Chondrocyte (in vitro differentiated cells): ENCODE results near the gene GNAQ. TPM values are rescaled to one million over a fixed set of nuclear protein-coding genes. Genes with fewer than 3 reads are reported as not detected.

Experiments used
- DNase-seq: peaks from one replicate; pipeline ENCODE4 v3.0.0; 2021; ENCODE audit warnings: mixed read lengths, low spot score
- H3K27ac Mint-ChIP-seq: one replicate; pipeline ENCODE4 v1.8.0; 2021; ENCODE audit warnings: mild to moderate bottlenecking, moderate library complexity, mixed read lengths; ENCODE audit not compliant: unreplicated experiment
- H3K27me3 Mint-ChIP-seq: 2 replicates; pipeline ENCODE4 v1.8.0; 2021; ENCODE audit warnings: low read depth, mixed read lengths
- H3K36me3 Mint-ChIP-seq: 2 replicates; pipeline ENCODE4 v1.8.0; 2021; ENCODE audit warnings: low read depth, mixed read lengths
- H3K4me1 Mint-ChIP-seq: 2 replicates; pipeline ENCODE4 v1.8.0; 2021; ENCODE audit warnings: low read depth, mild to moderate bottlenecking, mixed read lengths
- H3K4me3 Mint-ChIP-seq: one replicate; pipeline ENCODE4 v1.8.0; 2021; ENCODE audit warnings: mild to moderate bottlenecking, moderate library complexity, mixed read lengths; ENCODE audit not compliant: unreplicated experiment
- H3K9me3 Mint-ChIP-seq: 2 replicates; pipeline ENCODE4 v1.8.0; 2021; ENCODE audit warnings: low read depth, mixed read lengths
- total RNA-seq: library from RNA; stranded (reverse); gene quantifications from 3 replicates; pipeline ENCODE4 v1.2.1, GENCODE V29; 2021
- TF ChIP-seq, protein P1 (sequence below): fragments of 200-600 bp; sonication (generic); IDR thresholded peaks from 2 replicates; pipeline ENCODE4 v1.5.0; 2021; ENCODE audit warnings: antibody characterized with exemption, mild to moderate bottlenecking, moderate library complexity

Gene GNAQ
- total RNA-seq, 1 donor from 2014 or later = 87.0 TPM

GRCh38 chr9:77901018-77901417, 130.6 kb downstream of the GNAQ start:
- no peak for DNase-seq
- TF ChIP-seq, protein P1, sequence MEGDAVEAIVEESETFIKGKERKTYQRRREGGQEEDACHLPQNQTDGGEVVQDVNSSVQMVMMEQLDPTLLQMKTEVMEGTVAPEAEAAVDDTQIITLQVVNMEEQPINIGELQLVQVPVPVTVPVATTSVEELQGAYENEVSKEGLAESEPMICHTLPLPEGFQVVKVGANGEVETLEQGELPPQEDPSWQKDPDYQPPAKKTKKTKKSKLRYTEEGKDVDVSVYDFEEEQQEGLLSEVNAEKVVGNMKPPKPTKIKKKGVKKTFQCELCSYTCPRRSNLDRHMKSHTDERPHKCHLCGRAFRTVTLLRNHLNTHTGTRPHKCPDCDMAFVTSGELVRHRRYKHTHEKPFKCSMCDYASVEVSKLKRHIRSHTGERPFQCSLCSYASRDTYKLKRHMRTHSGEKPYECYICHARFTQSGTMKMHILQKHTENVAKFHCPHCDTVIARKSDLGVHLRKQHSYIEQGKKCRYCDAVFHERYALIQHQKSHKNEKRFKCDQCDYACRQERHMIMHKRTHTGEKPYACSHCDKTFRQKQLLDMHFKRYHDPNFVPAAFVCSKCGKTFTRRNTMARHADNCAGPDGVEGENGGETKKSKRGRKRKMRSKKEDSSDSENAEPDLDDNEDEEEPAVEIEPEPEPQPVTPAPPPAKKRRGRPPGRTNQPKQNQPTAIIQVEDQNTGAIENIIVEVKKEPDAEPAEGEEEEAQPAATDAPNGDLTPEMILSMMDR = no peak
- no peaks in the 10 kb centered on the region for H3K27me3 Mint-ChIP-seq
- no peak overlapping the region for H3K27ac Mint-ChIP-seq
- H3K9me3 Mint-ChIP-seq = no peaks in the 10 kb centered on the region
- peaks cover 51% of the 10 kb centered on the region for H3K4me1 Mint-ChIP-seq
- H3K36me3 Mint-ChIP-seq = no peaks in the 10 kb centered on the region
- no peak overlapping the region for H3K4me3 Mint-ChIP-seq

GRCh38 chr9:77899679-77900354, 131.8 kb downstream of the GNAQ start:
- Mint-ChIP-seq H3K4me3 (no peak overlapping the region), H3K27ac (peak overlapping the region; percentile 53), H3K27me3 (no peaks in the 10 kb centered on the region), H3K9me3 (no peaks in the 10 kb centered on the region), H3K4me1 (peaks cover 51% of the 10 kb centered on the region), H3K36me3 (peaks cover 2% of the 10 kb centered on the region)
- TF ChIP-seq, protein P1 = no peak
- no peak for DNase-seq

DNA sequence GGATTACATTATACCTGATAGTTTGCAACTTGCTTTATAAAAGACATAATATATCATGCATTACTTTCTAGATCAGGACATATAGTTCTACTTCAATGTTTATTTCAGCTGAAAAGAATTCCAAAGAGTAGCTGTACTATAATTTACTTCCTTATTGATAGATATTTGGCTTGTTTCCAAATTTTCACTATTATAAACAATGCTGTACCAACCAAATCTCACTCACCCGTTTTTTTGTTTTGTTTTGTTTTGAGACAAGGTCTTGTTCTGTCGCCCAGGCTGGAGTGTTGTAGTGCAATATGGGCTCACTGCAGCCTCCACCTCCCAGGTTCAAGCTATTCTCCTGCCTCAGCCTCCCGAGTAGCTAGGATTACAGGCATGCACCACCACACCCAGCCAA, 132.7 kb downstream of the GNAQ start:
- H3K27ac Mint-ChIP-seq = no peak overlapping the region
- H3K4me3 Mint-ChIP-seq = no peak overlapping the region

DNA sequence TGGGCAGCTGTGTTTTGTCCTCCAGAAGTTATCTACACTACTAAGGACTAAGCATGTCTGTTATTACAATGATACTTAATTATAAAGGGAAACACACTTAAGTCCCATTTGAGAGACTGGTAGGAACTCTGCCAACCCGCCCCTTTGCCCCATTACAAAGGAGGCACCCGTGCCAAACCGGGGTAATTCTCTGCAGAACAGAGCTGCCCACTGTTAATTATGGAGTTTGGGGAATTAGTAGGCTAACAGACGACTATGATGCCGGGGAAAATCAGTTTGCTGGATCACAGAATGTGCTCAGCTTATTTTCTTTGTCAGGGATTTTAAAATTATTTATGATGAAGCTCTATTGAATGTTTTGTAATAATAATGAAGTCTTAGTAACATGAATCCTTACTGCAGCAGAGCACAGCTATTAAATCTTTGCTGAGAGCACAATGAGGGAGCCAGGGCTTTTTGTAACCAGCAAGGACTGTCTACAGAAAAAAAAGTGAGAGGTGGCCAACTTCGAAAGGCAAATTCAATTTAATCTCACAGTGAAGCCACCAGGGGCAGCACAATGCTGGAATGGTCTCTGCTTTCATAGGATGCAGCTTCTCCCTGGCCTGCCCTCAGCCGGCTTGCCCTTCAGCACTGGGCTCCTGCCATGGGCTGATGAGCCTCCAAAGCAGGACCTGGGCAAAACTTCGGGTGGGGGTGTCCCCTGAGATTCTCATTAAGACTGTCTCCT, 134.5 kb downstream of the GNAQ start:
- H3K27ac Mint-ChIP-seq = no peak overlapping the region
- no peaks in the 10 kb centered on the region for H3K9me3 Mint-ChIP-seq
- no peak overlapping the region for H3K4me3 Mint-ChIP-seq
- H3K36me3 Mint-ChIP-seq = peaks cover 2% of the 10 kb centered on the region
- TF ChIP-seq, protein P1 = peak; percentile 62
- H3K4me1 Mint-ChIP-seq = peaks cover 44% of the 10 kb centered on the region
- no peak for DNase-seq
- no peaks in the 10 kb centered on the region for H3K27me3 Mint-ChIP-seq

More for the DNA sequence above, 132.7 kb downstream of the GNAQ start:
- DNase-seq = no peak
- H3K36me3 Mint-ChIP-seq = peaks cover 2% of the 10 kb centered on the region
- no peaks in the 10 kb centered on the region for H3K27me3 Mint-ChIP-seq
- H3K4me1 Mint-ChIP-seq = peaks cover 51% of the 10 kb centered on the region
- H3K9me3 Mint-ChIP-seq = no peaks in the 10 kb centered on the region
- TF ChIP-seq, protein P1 = no peak

GRCh38 chr9:77896269-77896937, 135.2 kb downstream of the GNAQ start:
- DNase-seq = no peak
- no peak overlapping the region for H3K4me3 Mint-ChIP-seq
- peaks cover 2% of the 10 kb centered on the region for H3K36me3 Mint-ChIP-seq
- H3K27me3 Mint-ChIP-seq = no peaks in the 10 kb centered on the region
- no peaks in the 10 kb centered on the region for H3K9me3 Mint-ChIP-seq
- H3K27ac Mint-ChIP-seq = no peak overlapping the region
- TF ChIP-seq, protein P1 = no peak
- H3K4me1 Mint-ChIP-seq = peaks cover 43% of the 10 kb centered on the region
